Measurements from ENCODE around the gene HAT1.
A peak's percentile ranks its signal among the peaks of the same experiment; 100 is the strongest.
"Not testable (repeated sequence)": the region's sequence is repeated elsewhere in the genome, so short reads cannot be mapped to it uniquely, and the experiment has no call there.

HAT1 gene

DNA sequence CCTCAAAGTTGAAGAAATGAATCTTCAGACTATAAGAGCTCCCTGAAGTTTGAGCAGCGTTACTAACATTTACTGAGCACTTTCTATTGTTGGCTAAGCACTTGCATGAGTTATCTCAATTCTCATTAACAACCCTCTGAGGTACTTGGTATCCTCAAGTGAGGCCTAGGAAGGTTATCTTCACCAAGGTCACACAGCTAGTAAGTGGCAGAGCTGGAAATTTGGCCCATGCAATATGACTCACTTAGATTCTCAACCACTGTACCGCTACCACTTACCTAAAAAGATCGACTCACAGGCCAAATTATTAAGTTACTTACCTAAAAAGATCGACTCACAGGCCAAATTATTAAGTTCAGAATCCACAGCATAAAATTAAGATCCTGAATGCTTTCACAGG, 68.8 kb downstream of the HAT1 start:
- Histone ChIP-seq H3K27me3 (ENCODE audit: control insufficient read depth in 5 of 5, insufficient read depth in 4 of 5, low read length in 5 of 5) (no peaks in the 10 kb centered on the region), H3K9ac (ENCODE audit: low read length in 5 of 5) (no peak overlapping the region), H3K36me3 (ENCODE audit: control insufficient read depth in 5 of 5, insufficient read depth in 5 of 5, low read length in 5 of 5) (no peaks in the 10 kb centered on the region), H3K4me1 (ENCODE audit: control insufficient read depth in 5 of 5, insufficient read depth in 5 of 5, low read length in 5 of 5) (no peaks in the 10 kb centered on the region), H3K9me3 (ENCODE audit: control insufficient read depth in 5 of 5, low read length in 5 of 5) (no peaks in the 10 kb centered on the region), H3K4me3 (ENCODE audit: low read depth in 1 of 5, low read length in 5 of 5) (no peak overlapping the region), H3K27ac (ENCODE audit: low read depth, low read length) (no peak overlapping the region)

DNA sequence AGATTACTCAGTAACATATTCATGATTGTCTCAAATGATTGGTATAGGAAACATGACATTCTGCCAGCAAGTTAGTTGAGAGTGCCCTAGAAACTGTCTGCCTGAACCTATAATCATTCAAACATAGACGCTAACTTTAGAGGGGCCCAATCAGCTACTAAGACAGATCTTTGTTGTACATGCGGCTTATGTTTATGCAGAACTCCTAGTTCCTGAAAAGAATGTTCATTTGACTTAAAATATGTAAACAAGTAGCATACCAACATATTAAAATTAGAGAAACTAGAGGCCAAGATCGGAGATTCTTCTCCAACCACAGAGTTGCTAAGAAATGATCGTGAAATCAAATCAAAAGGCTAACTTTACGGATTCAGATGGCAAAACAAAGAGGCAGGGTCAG, 73.3 kb downstream of the HAT1 start:
- H3K27me3 ChIP-seq (ENCODE audit: control insufficient read depth in 5 of 5, insufficient read depth in 4 of 5, low read length in 5 of 5): no peaks in the 10 kb centered on the region
- no peak overlapping the region for H3K4me3 ChIP-seq (ENCODE audit: low read depth in 1 of 5, low read length in 5 of 5)
- H3K36me3 ChIP-seq (ENCODE audit: control insufficient read depth in 5 of 5, insufficient read depth in 5 of 5, low read length in 5 of 5): no peaks in the 10 kb centered on the region
- peaks cover 3 to 14% (median 13%) of the 10 kb centered on the region in 5 donors for H3K4me1 ChIP-seq (ENCODE audit: control insufficient read depth in 5 of 5, insufficient read depth in 5 of 5, low read length in 5 of 5)
- H3K9ac ChIP-seq (ENCODE audit: low read length in 5 of 5): no peak overlapping the region
- H3K9me3 ChIP-seq (ENCODE audit: control insufficient read depth in 5 of 5, low read length in 5 of 5): no peaks in the 10 kb centered on the region
- no peak overlapping the region for H3K27ac ChIP-seq (ENCODE audit: low read depth, low read length)

DNA sequence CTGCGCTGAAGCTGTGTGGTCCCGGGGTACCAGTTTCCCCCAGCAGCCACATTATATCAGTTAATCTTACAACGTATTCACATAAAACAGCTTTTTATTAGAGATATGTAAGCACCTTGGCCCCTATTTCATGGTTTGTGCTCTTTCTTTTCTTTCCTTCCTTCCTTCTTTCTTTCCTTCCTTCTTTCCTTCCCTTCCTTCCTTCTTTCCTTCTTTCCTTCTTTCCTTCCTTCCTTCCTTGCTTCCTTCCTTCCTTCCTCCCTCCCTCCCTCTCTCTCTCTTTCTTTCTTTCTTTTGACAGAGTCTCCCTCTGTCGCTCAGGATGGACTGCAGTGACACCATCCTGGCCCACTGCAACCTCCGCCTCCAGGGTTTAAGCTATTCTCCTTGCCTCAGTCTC, 73.8 kb downstream of the HAT1 start:
- Histone ChIP-seq H3K36me3 (ENCODE audit: control insufficient read depth in 5 of 5, insufficient read depth in 5 of 5, low read length in 5 of 5) (no peaks in the 10 kb centered on the region), H3K4me3 (ENCODE audit: low read depth in 1 of 5, low read length in 5 of 5) (no peak overlapping the region), H3K27ac (ENCODE audit: low read depth, low read length) (no peak overlapping the region), H3K4me1 (ENCODE audit: control insufficient read depth in 5 of 5, insufficient read depth in 5 of 5, low read length in 5 of 5) (peaks cover 3 to 15% (median 14%) of the 10 kb centered on the region in 5 donors), H3K27me3 (ENCODE audit: control insufficient read depth in 5 of 5, insufficient read depth in 4 of 5, low read length in 5 of 5) (no peaks in the 10 kb centered on the region), H3K9ac (ENCODE audit: low read length in 5 of 5) (no peak overlapping the region), H3K9me3 (ENCODE audit: control insufficient read depth in 5 of 5, low read length in 5 of 5) (no peaks in the 10 kb centered on the region)

DNA sequence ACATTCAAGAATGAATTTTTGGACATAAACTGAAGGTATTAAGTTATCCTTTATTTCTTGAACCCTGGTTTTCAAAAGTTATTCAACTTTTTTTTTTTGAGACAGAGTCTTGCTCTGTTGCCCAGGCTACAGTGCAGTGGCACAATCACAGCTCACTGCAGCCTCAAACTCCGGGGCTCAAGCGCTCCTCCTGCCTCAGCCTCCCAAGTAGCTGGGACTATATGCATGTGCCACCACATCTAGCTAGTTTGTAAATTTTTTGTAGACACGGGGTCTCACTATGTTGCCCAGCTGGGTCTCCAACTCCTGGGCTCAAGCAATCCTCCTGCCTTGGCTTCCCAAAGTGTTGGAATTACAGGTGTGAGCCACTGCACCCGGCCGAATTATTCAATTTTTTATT, 74.8 kb downstream of the HAT1 start:
- H3K36me3 ChIP-seq (ENCODE audit: control insufficient read depth in 5 of 5, insufficient read depth in 5 of 5, low read length in 5 of 5); H3K27ac ChIP-seq (ENCODE audit: low read depth, low read length); H3K9me3 ChIP-seq (ENCODE audit: control insufficient read depth in 5 of 5, low read length in 5 of 5); H3K27me3 ChIP-seq (ENCODE audit: control insufficient read depth in 5 of 5, insufficient read depth in 4 of 5, low read length in 5 of 5); H3K4me3 ChIP-seq (ENCODE audit: low read depth in 1 of 5, low read length in 5 of 5); H3K9ac ChIP-seq (ENCODE audit: low read length in 5 of 5): not testable (repeated sequence)
- peaks cover 3 to 15% (median 14%) of the 10 kb centered on the region in 5 donors for H3K4me1 ChIP-seq (ENCODE audit: control insufficient read depth in 5 of 5, insufficient read depth in 5 of 5, low read length in 5 of 5)

DNA sequence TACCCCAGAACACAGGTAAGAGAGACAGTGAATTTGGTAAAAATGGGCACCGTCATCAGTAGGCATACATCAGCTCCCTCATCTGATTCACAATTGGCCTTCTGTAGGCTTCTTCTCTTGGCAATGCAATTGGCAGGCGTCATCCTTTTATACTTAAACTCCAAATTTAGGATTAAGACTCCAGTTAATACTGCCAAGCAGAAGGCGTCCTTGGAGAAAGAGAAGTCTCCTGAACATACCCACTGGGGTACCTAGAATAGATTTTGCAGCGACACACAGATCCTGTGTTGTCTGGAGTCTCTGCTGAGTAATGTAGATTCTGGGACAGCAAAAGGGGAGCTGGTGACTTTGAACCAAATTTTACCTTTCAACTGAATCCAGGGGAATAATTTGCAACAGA, 76.9 kb downstream of the HAT1 start:
- Histone ChIP-seq H3K27ac (ENCODE audit: low read depth, low read length) (no peak overlapping the region), H3K9ac (ENCODE audit: low read length in 5 of 5) (peak overlapping the region in 3 of 5 donors; percentile 28 to 67 (median 32)), H3K4me3 (ENCODE audit: low read depth in 1 of 5, low read length in 5 of 5) (peak overlapping the region; percentile 75 to 100 (median 96)), H3K9me3 (ENCODE audit: control insufficient read depth in 5 of 5, low read length in 5 of 5) (no peaks in the 10 kb centered on the region), H3K27me3 (ENCODE audit: control insufficient read depth in 5 of 5, insufficient read depth in 4 of 5, low read length in 5 of 5) (no peaks in the 10 kb centered on the region), H3K36me3 (ENCODE audit: control insufficient read depth in 5 of 5, insufficient read depth in 5 of 5, low read length in 5 of 5) (no peaks in the 10 kb centered on the region), H3K4me1 (ENCODE audit: control insufficient read depth in 5 of 5, insufficient read depth in 5 of 5, low read length in 5 of 5) (peaks cover 3 to 15% (median 14%) of the 10 kb centered on the region in 5 donors)

DNA sequence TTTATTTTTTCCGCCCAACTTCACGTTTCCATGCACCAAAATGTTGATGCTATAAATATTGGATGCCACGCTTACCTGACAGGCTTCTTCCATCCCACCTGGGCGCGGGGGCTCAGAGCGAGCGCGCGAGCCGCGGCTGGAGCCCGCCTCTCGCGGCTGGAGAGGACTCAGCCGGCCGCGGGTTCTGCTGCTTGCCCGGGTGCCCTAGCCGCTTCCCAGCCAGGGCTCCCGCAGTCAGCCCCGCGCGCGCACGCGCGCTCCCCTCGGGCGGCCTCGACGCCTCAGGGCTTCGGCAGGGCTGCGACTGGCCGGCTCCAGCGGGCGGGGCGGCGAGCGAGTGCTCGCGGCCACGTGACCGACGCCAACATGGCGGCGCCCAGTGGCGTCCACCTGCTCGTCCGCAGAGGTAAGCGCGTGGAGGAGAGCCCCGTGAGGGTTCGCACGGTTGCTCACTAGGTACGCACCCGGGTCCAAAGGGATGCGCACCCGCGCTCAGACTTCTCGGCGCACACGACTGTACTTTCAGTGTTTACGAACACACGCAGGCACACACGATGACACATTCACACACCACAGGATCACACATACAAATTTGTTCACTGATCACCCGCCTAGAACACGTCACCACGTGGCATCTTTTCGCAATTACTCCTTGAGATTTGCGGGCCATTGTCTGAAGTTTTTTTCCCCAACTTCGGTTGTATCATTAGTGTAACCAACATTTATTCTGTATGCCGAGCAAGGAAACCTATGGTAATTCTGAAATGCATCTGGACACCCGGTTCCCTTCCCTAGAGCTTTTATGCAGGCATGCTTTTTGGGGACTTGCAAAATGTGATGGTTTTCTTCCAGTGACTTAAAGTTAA, 77.6 kb downstream of the HAT1 start, which contains the start of gene METAP1D:
Gene METAP1D, plus strand, starts transcription at position 350 of the 866 bp plus-strand sequence. Its CDS starts 17 bp downstream, at position 367.
- no peaks in the 10 kb centered on the region for H3K9me3 ChIP-seq (ENCODE audit: control insufficient read depth in 5 of 5, low read length in 5 of 5)
- peak within 1 kb of the TSS; percentile 95 to 100 (median 100) for H3K4me3 ChIP-seq (ENCODE audit: low read depth in 1 of 5, low read length in 5 of 5)
- H3K27me3 ChIP-seq (ENCODE audit: control insufficient read depth in 5 of 5, insufficient read depth in 4 of 5, low read length in 5 of 5): no peaks in the 10 kb centered on the region
- H3K27ac ChIP-seq (ENCODE audit: low read depth, low read length): peak within 1 kb of the TSS; percentile 37
- H3K9ac ChIP-seq (ENCODE audit: low read length in 5 of 5): peak within 1 kb of the TSS; percentile 6 to 93 (median 65)
- H3K36me3 ChIP-seq (ENCODE audit: control insufficient read depth in 5 of 5, insufficient read depth in 5 of 5, low read length in 5 of 5): no peaks in the 10 kb centered on the region
- H3K4me1 ChIP-seq (ENCODE audit: control insufficient read depth in 5 of 5, insufficient read depth in 5 of 5, low read length in 5 of 5): peaks cover 3 to 15% (median 14%) of the 10 kb centered on the region in 5 donors

DNA sequence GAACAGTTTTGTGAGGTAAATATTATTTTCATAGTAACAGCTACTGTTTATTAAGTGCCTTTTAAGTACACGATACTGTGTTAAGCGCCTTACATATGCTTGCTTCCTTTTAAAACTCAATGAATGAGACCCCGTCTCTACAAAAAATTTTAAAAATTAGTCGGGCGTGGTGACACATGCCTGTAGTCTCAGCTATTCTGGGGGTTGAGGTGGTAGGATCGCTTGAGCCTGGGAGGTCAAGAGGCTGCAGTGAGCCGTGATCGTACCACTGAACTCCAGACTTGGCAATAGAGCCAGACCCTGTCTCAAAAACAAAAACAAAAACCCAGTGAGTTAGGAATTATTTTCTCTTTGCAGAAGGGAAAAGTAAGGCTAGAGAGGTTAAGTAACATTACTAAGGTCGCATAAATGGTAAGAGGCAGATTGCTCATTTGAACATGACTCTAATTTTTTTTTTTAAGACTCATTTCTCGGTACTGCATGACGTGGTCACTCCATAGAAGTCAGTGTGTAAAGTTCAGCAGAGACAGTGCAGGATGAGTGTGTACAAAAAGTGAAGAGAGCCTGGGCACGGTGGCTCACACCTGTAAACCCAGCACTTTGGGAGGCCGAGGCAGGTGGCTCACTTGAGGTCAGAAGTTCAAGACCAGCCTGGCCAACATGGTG, 78.6 kb downstream of the HAT1 start:
- H3K4me3 ChIP-seq (ENCODE audit: low read depth in 1 of 5, low read length in 5 of 5): peak overlapping the region in 4 of 5 donors; percentile 95 to 100 (median 100)
- peak overlapping the region in 1 of 5 donors; percentile 93 for H3K9ac ChIP-seq (ENCODE audit: low read length in 5 of 5)
- no peak overlapping the region for H3K27ac ChIP-seq (ENCODE audit: low read depth, low read length)
- no peaks in the 10 kb centered on the region for H3K27me3 ChIP-seq (ENCODE audit: control insufficient read depth in 5 of 5, insufficient read depth in 4 of 5, low read length in 5 of 5)
- no peaks in the 10 kb centered on the region for H3K36me3 ChIP-seq (ENCODE audit: control insufficient read depth in 5 of 5, insufficient read depth in 5 of 5, low read length in 5 of 5)
- H3K9me3 ChIP-seq (ENCODE audit: control insufficient read depth in 5 of 5, low read length in 5 of 5): no peaks in the 10 kb centered on the region
- H3K4me1 ChIP-seq (ENCODE audit: control insufficient read depth in 5 of 5, insufficient read depth in 5 of 5, low read length in 5 of 5): peaks cover 3 to 15% (median 14%) of the 10 kb centered on the region in 5 donors

DNA sequence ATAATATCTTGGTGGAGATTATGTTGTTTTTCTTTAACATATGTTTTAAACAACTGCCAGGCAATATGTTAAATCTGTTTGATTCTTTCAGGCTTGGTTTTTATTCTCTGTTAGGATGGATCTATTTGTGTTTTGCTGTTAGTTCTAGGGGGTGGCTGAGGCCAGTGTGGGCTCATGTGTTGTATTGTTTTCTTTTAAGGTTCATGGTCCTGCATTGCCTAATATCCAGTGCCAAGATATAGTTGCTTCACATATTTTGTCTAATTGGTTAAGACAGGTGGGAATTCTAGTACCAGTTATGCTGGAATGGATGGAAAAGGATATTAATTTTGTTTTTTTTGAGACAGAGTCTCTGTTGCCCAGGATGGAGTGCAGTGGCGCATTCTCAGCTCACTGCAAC, 85.1 kb downstream of the HAT1 start:
- H3K4me3 ChIP-seq (ENCODE audit: low read depth in 1 of 5, low read length in 5 of 5): no peak overlapping the region

DNA sequence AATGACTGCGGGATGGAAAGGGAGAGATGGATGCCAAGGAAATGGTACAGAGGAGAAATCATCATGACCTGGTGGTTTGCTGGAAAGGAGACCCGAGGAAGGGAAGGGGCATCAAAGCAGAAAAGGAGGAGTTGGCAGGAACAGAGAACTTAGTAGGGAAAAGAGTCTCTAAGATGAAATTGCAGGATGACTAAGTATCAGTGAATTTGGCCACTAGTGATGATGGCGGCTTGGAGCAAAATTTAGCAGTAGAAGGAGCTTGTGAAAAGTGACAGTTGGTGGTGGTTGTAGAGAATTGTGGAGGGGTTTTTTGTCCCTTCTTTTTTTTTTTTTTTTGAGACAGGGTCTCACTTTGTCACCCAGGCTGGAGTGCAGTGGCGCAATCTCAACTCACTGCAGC, 87.6 kb downstream of the HAT1 start:
- H3K9ac ChIP-seq (ENCODE audit: low read length in 5 of 5): no peak overlapping the region
- H3K27me3 ChIP-seq (ENCODE audit: control insufficient read depth in 5 of 5, insufficient read depth in 4 of 5, low read length in 5 of 5): no peaks in the 10 kb centered on the region
- no peaks in the 10 kb centered on the region for H3K9me3 ChIP-seq (ENCODE audit: control insufficient read depth in 5 of 5, low read length in 5 of 5)
- no peak overlapping the region for H3K27ac ChIP-seq (ENCODE audit: low read depth, low read length)
- H3K4me3 ChIP-seq (ENCODE audit: low read depth in 1 of 5, low read length in 5 of 5): no peak overlapping the region
- no peaks in the 10 kb centered on the region for H3K36me3 ChIP-seq (ENCODE audit: control insufficient read depth in 5 of 5, insufficient read depth in 5 of 5, low read length in 5 of 5)
- H3K4me1 ChIP-seq (ENCODE audit: control insufficient read depth in 5 of 5, insufficient read depth in 5 of 5, low read length in 5 of 5): no peaks in the 10 kb centered on the region

More for the DNA sequence above, 85.1 kb downstream of the HAT1 start:
- Histone ChIP-seq H3K27ac (ENCODE audit: low read depth, low read length) (no peak overlapping the region), H3K9ac (ENCODE audit: low read length in 5 of 5) (no peak overlapping the region), H3K9me3 (ENCODE audit: control insufficient read depth in 5 of 5, low read length in 5 of 5) (no peaks in the 10 kb centered on the region), H3K27me3 (ENCODE audit: control insufficient read depth in 5 of 5, insufficient read depth in 4 of 5, low read length in 5 of 5) (no peaks in the 10 kb centered on the region), H3K4me1 (ENCODE audit: control insufficient read depth in 5 of 5, insufficient read depth in 5 of 5, low read length in 5 of 5) (no peaks in the 10 kb centered on the region), H3K36me3 (ENCODE audit: control insufficient read depth in 5 of 5, insufficient read depth in 5 of 5, low read length in 5 of 5) (no peaks in the 10 kb centered on the region)
